H9 (cell line): ENCODE results near the gene SYNPO. TPM values are rescaled to one million over a fixed set of nuclear protein-coding genes. Genes with fewer than 3 reads are reported as not detected.

Experiments
- DNase-seq: peaks from one replicate; pipeline ENCODE4 v3.0.0-alpha.2; 2017
- H2AFZ ChIP-seq: one replicate; pipeline ENCODE4 v1.6.1; 2013; ENCODE audit warnings: mild to moderate bottlenecking, low read length, control low read depth, moderate library complexity
- H2AK5ac ChIP-seq: 2 replicates; pipeline ENCODE4 v1.6.1; 2013; ENCODE audit warnings: low read length, control low read depth, mixed read lengths; ENCODE audit not compliant: insufficient read length
- H2BK120ac ChIP-seq: one replicate; pipeline ENCODE4 v1.6.1; 2013; ENCODE audit warnings: low read depth, mild to moderate bottlenecking, low read length, control low read depth, inconsistent platforms; ENCODE audit not compliant: poor library complexity, severe bottlenecking
- H2BK12ac ChIP-seq: 2 replicates; pipeline ENCODE4 v1.6.1; 2013; ENCODE audit warnings: low read length, control low read depth, mixed read lengths, low read depth; ENCODE audit not compliant: insufficient read length
- H2BK15ac ChIP-seq: 2 replicates; pipeline ENCODE4 v1.6.1; 2013; ENCODE audit warnings: low read depth, low read length, control low read depth
- H2BK20ac ChIP-seq: one replicate; pipeline ENCODE4 v1.6.1; 2013; ENCODE audit warnings: low read depth, mild to moderate bottlenecking, low read length, control low read depth, inconsistent platforms; ENCODE audit not compliant: poor library complexity, severe bottlenecking
- H2BK5ac ChIP-seq: 2 replicates; pipeline ENCODE4 v1.6.1; 2013; ENCODE audit warnings: low read length, control low read depth, mixed read lengths; ENCODE audit not compliant: insufficient read length
- H3K14ac ChIP-seq: 2 replicates; pipeline ENCODE4 v1.6.1; 2013; ENCODE audit warnings: low read length, control low read depth; ENCODE audit not compliant: insufficient read depth
- H3K18ac ChIP-seq: 2 replicates; pipeline ENCODE4 v1.6.1; 2013; ENCODE audit warnings: low read depth, mild to moderate bottlenecking, mixed read lengths, low read length, control low read depth; ENCODE audit not compliant: insufficient read length
- H3K23ac ChIP-seq: 2 replicates; pipeline ENCODE4 v1.6.1; 2013; ENCODE audit warnings: low read length, control low read depth, mixed read lengths, low read depth; ENCODE audit not compliant: insufficient read length
- H3K23me2 ChIP-seq: 2 replicates; pipeline ENCODE4 v1.6.1; 2013; ENCODE audit warnings: low read depth, mild to moderate bottlenecking, mixed read lengths, low read length, control low read depth; ENCODE audit not compliant: insufficient read length, poor library complexity, severe bottlenecking
- H3K27ac ChIP-seq: 2 replicates; pipeline ENCODE4 v1.5.1; 2013; ENCODE audit warnings: low read length, control low read depth, mixed read lengths, low read depth; ENCODE audit not compliant: insufficient read length
- H3K27me3 ChIP-seq: 2 replicates; pipeline ENCODE4 v1.6.1; 2013; ENCODE audit warnings: low read length, control low read depth, inconsistent platforms; ENCODE audit not compliant: insufficient read depth
- H3K4ac ChIP-seq: 2 replicates; pipeline ENCODE4 v1.6.1; 2013; ENCODE audit warnings: low read depth, mild to moderate bottlenecking, control low read depth, inconsistent platforms, low read length, moderate library complexity
- H3K4me1 ChIP-seq: 2 replicates; pipeline ENCODE4 v1.6.1; 2013; ENCODE audit warnings: low read length, control low read depth, inconsistent platforms; ENCODE audit not compliant: insufficient read depth
- H3K4me2 ChIP-seq: 2 replicates; pipeline ENCODE4 v1.6.1; 2013; ENCODE audit warnings: low read length, control low read depth, mixed read lengths; ENCODE audit not compliant: insufficient read length, insufficient read depth
- H3K56ac ChIP-seq: 2 replicates; pipeline ENCODE4 v1.6.1; 2013; ENCODE audit warnings: low read depth, mild to moderate bottlenecking, mixed read lengths, low read length, control low read depth; ENCODE audit not compliant: insufficient read length
- H3K79me1 ChIP-seq: 2 replicates; pipeline ENCODE4 v1.6.1; 2013; ENCODE audit warnings: low read depth, mild to moderate bottlenecking, moderate library complexity, low read length, control low read depth, inconsistent platforms; ENCODE audit not compliant: insufficient read depth, poor library complexity, severe bottlenecking
- H3K79me2 ChIP-seq: 2 replicates; pipeline ENCODE4 v1.6.1; 2013; ENCODE audit warnings: low read length, control low read depth, inconsistent platforms; ENCODE audit not compliant: insufficient read depth
- H3K9ac ChIP-seq: 2 replicates; pipeline ENCODE4 v1.6.1; 2013; ENCODE audit warnings: low read length, control low read depth, mixed read lengths; ENCODE audit not compliant: insufficient read length; ENCODE audit errors: extremely low read depth
- H3K9me3 ChIP-seq: one replicate; pipeline ENCODE4 v1.6.1; 2013; ENCODE audit warnings: low read depth, low read length, inconsistent platforms; ENCODE audit not compliant: control insufficient read depth
- H3T11ph ChIP-seq: one replicate; pipeline ENCODE4 v1.6.1; 2013; ENCODE audit warnings: mild to moderate bottlenecking, low read length, control low read depth, inconsistent platforms
- H4K20me1 ChIP-seq: one replicate; pipeline ENCODE4 v1.6.1; 2013; ENCODE audit not compliant: control insufficient read depth, insufficient read length, insufficient read depth
- H4K5ac ChIP-seq: 2 replicates; pipeline ENCODE4 v1.6.1; 2013; ENCODE audit warnings: low read depth, mild to moderate bottlenecking, mixed read lengths, low read length, control low read depth; ENCODE audit not compliant: insufficient read length
- H4K8ac ChIP-seq: replicated peaks from 2 replicates; pipeline ENCODE4 v1.6.1; 2013; ENCODE audit warnings: low read length, control low read depth, mixed read lengths, low read depth; ENCODE audit not compliant: insufficient read length
- H4K91ac ChIP-seq: 2 replicates; pipeline ENCODE4 v1.6.1; 2013; ENCODE audit warnings: low read depth, mild to moderate bottlenecking, moderate library complexity, mixed read lengths, low read length, control low read depth; ENCODE audit not compliant: insufficient read length
- H3K27ac Mint-ChIP-seq, 3 experiments: 2 replicates in 2 of 3; 3 replicates in 1 of 3; pipeline ENCODE4 v1.8.0; 2020 to 2021; ENCODE audit warnings: mixed read lengths in 3 of 3, mild to moderate bottlenecking in 1 of 3, moderate library complexity in 1 of 3
- H3K27me3 Mint-ChIP-seq: 2 replicates; pipeline ENCODE4 v1.8.0; 2021; ENCODE audit warnings: low read depth, mild to moderate bottlenecking, moderate library complexity, mixed read lengths
- H3K36me3 Mint-ChIP-seq, 3 experiments: 2 replicates in 2 of 3; 3 replicates in 1 of 3; pipeline ENCODE4 v1.8.0; 2020 to 2021; ENCODE audit warnings: low read depth in 3 of 3, mixed read lengths in 3 of 3; ENCODE audit not compliant: insufficient read depth in 1 of 3
- H3K4me1 Mint-ChIP-seq, 2 experiments: 2 replicates each; pipeline ENCODE4 v1.8.0; 2020; ENCODE audit warnings: mixed read lengths in 2 of 2
- H3K4me3 Mint-ChIP-seq, 2 experiments: 2 replicates in 1 of 2; 3 replicates in 1 of 2; pipeline ENCODE4 v1.8.0; 2020 to 2021; ENCODE audit warnings: mild to moderate bottlenecking in 2 of 2, mixed read lengths in 2 of 2, moderate library complexity in 1 of 2
- H3K9me3 Mint-ChIP-seq, 2 experiments: 2 replicates in 1 of 2; 3 replicates in 1 of 2; pipeline ENCODE4 v1.8.0; 2020; ENCODE audit warnings: mild to moderate bottlenecking in 2 of 2, mixed read lengths in 2 of 2, moderate library complexity in 1 of 2
- CTCF ChIP-seq: fragments of 200-600 bp; sonication (generic); conservative IDR thresholded peaks from 3 replicates; pipeline ENCODE4 v1.8.0; 2021; ENCODE audit warnings: antibody characterized with exemption, mild to moderate bottlenecking
- whole genome bisulfite sequencing: extraction: QIAGEN DNeasy Blood & Tissue Kit; methylation state at CpG from one replicate; pipeline ENCODE4 v1.1.7; 2013; ENCODE audit warnings: missing lambda C conversion rate, low lambda C conversion rate, mixed read lengths; ENCODE audit not compliant: insufficient read length; ENCODE audit errors: extremely low coverage; 5-methylcytosine and 5-hydroxymethylcytosine counted together
- total RNA-seq: library from RNA; stranded (reverse); gene quantifications from 2 replicates; pipeline ENCODE4 v1.2.1, GENCODE V29; 2021

The SYNPO gene
- total RNA-seq, 1 experiment from 2014 or later, result 1.7 TPM

GRCh38 chr5:150647275-150648251, 7.1 kb downstream of the SYNPO start:
- Mint-ChIP-seq H3K4me1 (peaks cover 35 to 49% of the 10 kb centered on the region in 2 experiments), H3K27me3 (peaks cover 2% of the 10 kb centered on the region), H3K36me3 (no peaks in the 10 kb centered on the region), H3K27ac (no peak overlapping the region; a peak in 2 of 7 replicates), H3K4me3 (peak overlapping the region in 1 of 2 experiments; percentile 19; a peak in 1 of 5 replicates), H3K9me3 (no peaks in the 10 kb centered on the region)
- no peaks in the 10 kb centered on the region for H3K23me2 ChIP-seq
- no peak overlapping the region for H3T11ph ChIP-seq
- H4K91ac ChIP-seq, result no peak overlapping the region
- H3K9me3 ChIP-seq, result no peaks in the 10 kb centered on the region
- peaks cover 2% of the 10 kb centered on the region; the same call in 1 of the 2 replicates for H3K4me1 ChIP-seq
- no peak overlapping the region for H2BK120ac ChIP-seq
- H2BK15ac ChIP-seq, result no peak overlapping the region
- no peak overlapping the region for H3K18ac ChIP-seq
- no peak overlapping the region for H4K8ac ChIP-seq
- H3K23ac ChIP-seq, result no peak overlapping the region
- no peak overlapping the region for H2BK5ac ChIP-seq
- DNase-seq, result no peak
- no peak overlapping the region for H4K5ac ChIP-seq
- TF ChIP-seq CTCF, result no peak
- H2AK5ac ChIP-seq, result no peak overlapping the region
- no peak overlapping the region for H2AFZ ChIP-seq
- H2BK12ac ChIP-seq, result no peak overlapping the region
- H2BK20ac ChIP-seq, result no peak overlapping the region
- no peak overlapping the region for H3K56ac ChIP-seq
- no peak overlapping the region for H3K9ac ChIP-seq
- H3K4me2 ChIP-seq, result no peak overlapping the region
- H3K4ac ChIP-seq, result no peak overlapping the region
- no peaks in the 10 kb centered on the region for H4K20me1 ChIP-seq
- no peak overlapping the region for H3K27ac ChIP-seq
- no peaks in the 10 kb centered on the region for H3K79me2 ChIP-seq
- WGBS, result no CpG with 5 or more reads among the region's 25 CpGs
- H3K27me3 ChIP-seq, result no peaks in the 10 kb centered on the region
- H3K14ac ChIP-seq, result no peak overlapping the region
- no peaks in the 10 kb centered on the region for H3K79me1 ChIP-seq
